HCT116 (cell line): Measurements from ENCODE around the gene UBE2E3. TPM values are rescaled to one million over a fixed set of nuclear protein-coding genes. Genes with fewer than 3 reads are reported as not detected.

Experiments used
- ATAC-seq: fragments of 200-7000 bp; cut with Tn5 transposase; 2 replicates; pipeline ENCODE4 v1.9.1; 2020; ENCODE audit warnings: mild to moderate bottlenecking, moderate library complexity
- BruUV-seq: library from RNA; stranded (reverse); fragments of 400-500 nt; replicated peaks from 2 replicates; lab custom pipeline; 2021; lab: Mats Ljungman, UMichigan
- CTCF ChIA-PET: fragments of 300-600 bp; sonication (Branson Sonifier 250); formaldehyde crosslinking; loops from one replicate; lab custom pipeline; 2021; ENCODE audit warnings: antibody characterized with exemption; lab: Charles Lee
- POLR2A ChIA-PET: fragments of 300-600, 350-600 bp; sonication (Branson Sonifier 250); formaldehyde crosslinking; loops from one replicate; lab custom pipeline; 2021; ENCODE audit warnings: antibody characterized with exemption; lab: Charles Lee
- RAD21 ChIA-PET, 2 experiments: fragments of 300-600 bp; sonication (Branson Sonifier 250); formaldehyde crosslinking; loops; one replicate each; lab custom pipeline; 2023; ENCODE audit warnings: low total read pairs in 2 of 2; ENCODE audit not compliant: uncharacterized antibody in 2 of 2, unreplicated experiment in 2 of 2, low non-redundant PET in 1 of 2; lab: Charles Lee
- DNase-seq: peaks from one replicate; pipeline ENCODE4 v3.0.0-alpha.2; 2010; ENCODE audit warnings: low read depth, low spot score
- H2AFZ ChIP-seq: fragments of 200-600 bp; shearing (Covaris generic), sonication (generic); 2 replicates; pipeline ENCODE4 v1.6.1; 2017; ENCODE audit warnings: low read depth, mixed run types, mixed read lengths, antibody characterized with exemption, low read length; ENCODE audit not compliant: poor library complexity, severe bottlenecking
- H3K27ac ChIP-seq: 2 replicates; pipeline ENCODE4 v1.5.1; 2012; ENCODE audit warnings: low read depth, low read length
- H3K27me3 ChIP-seq: fragments of 200-600 bp; sonication (generic); 2 replicates; pipeline ENCODE4 v1.6.1; 2016; ENCODE audit warnings: mixed run types, low read length, mixed read lengths; ENCODE audit not compliant: insufficient read depth
- H3K36me3 ChIP-seq, 2 experiments: fragments of 200-500 bp in 1 of 2; fragments of 200-600 bp in 1 of 2; sonication (Bioruptor generic) in 1 of 2; sonication (generic) in 1 of 2; 2 replicates each; pipeline versions ENCODE4 v1.5.1 to v1.6.1; 2014 to 2016; ENCODE audit warnings: low read length in 2 of 2, inconsistent platforms in 1 of 2, mixed read lengths in 1 of 2, mixed run types in 1 of 2; ENCODE audit not compliant: insufficient read depth in 2 of 2, control insufficient read depth in 1 of 2
- H3K4me1 ChIP-seq, 2 experiments: fragments of 200-600 bp in 1 of 2; sonication (generic) in 1 of 2; 2 replicates each; pipeline versions ENCODE4 v1.5.1 to v1.6.1; 2012 to 2017; ENCODE audit warnings: low read length in 2 of 2, inconsistent platforms in 1 of 2, mild to moderate bottlenecking in 1 of 2, mixed read lengths in 1 of 2, mixed run types in 1 of 2, moderate library complexity in 1 of 2; ENCODE audit not compliant: insufficient read depth in 2 of 2, control insufficient read depth in 1 of 2
- H3K4me2 ChIP-seq: fragments of 200-600 bp; sonication (generic); 2 replicates; pipeline ENCODE4 v1.6.1; 2017; ENCODE audit warnings: mixed run types, low read length, mixed read lengths
- H3K4me3 ChIP-seq, 2 experiments: fragments of 200-600 bp in 1 of 2; sonication (generic) in 1 of 2; replicated peaks in 1 of 2; 2 replicates each; pipeline ENCODE4 v1.5.1; 2011 to 2016; ENCODE audit warnings: low read length in 2 of 2, control low read depth in 1 of 2, low read depth in 1 of 2, mild to moderate bottlenecking in 1 of 2, mixed read lengths in 1 of 2, mixed run types in 1 of 2
- H3K79me2 ChIP-seq: fragments of 200-600 bp; sonication (generic); 2 replicates; pipeline ENCODE4 v1.6.1; 2017; ENCODE audit warnings: mild to moderate bottlenecking, mixed run types, low read length, moderate library complexity, mixed read lengths; ENCODE audit not compliant: insufficient read depth
- H3K9ac ChIP-seq: fragments of 200-600 bp; sonication (generic); 2 replicates; pipeline ENCODE4 v1.6.1; 2016; ENCODE audit warnings: low read length, mixed read lengths
- H3K9me2 ChIP-seq: fragments of 200-600 bp; sonication (generic), shearing (Covaris generic); 2 replicates; pipeline ENCODE4 v1.6.1; 2017; ENCODE audit warnings: mixed run types, mild to moderate bottlenecking, moderate library complexity; ENCODE audit not compliant: insufficient read depth
- H3K9me3 ChIP-seq, 2 experiments: fragments of 200-500 bp in 1 of 2; fragments of 200-600 bp in 1 of 2; sonication (Bioruptor generic) in 1 of 2; sonication (generic) in 1 of 2; 2 replicates each; pipeline ENCODE4 v1.6.1; 2014 to 2017; ENCODE audit warnings: low read length in 2 of 2, mixed read lengths in 2 of 2, inconsistent platforms in 1 of 2, low read depth in 1 of 2, mild to moderate bottlenecking in 1 of 2, mixed run types in 1 of 2, moderate library complexity in 1 of 2; ENCODE audit not compliant: control insufficient read depth in 1 of 2, insufficient read depth in 1 of 2
- H4K20me1 ChIP-seq: fragments of 200-600 bp; sonication (generic), shearing (Covaris generic); 2 replicates; pipeline ENCODE4 v1.6.1; 2017; ENCODE audit warnings: mixed run types, mild to moderate bottlenecking, moderate library complexity; ENCODE audit not compliant: insufficient read depth
- CBX3 ChIP-seq: IDR thresholded peaks from 2 replicates; pipeline ENCODE4 v1.6.1; 2012; ENCODE audit warnings: low read depth
- CEBPB ChIP-seq: IDR thresholded peaks from 2 replicates; pipeline ENCODE4 v1.6.1; 2012; ENCODE audit warnings: low read depth
- EGR1 ChIP-seq: IDR thresholded peaks from 2 replicates; pipeline ENCODE4 v1.6.1; 2012; ENCODE audit warnings: low read depth
- ELF1 ChIP-seq: IDR thresholded peaks from 2 replicates; pipeline ENCODE4 v1.6.1; 2012; ENCODE audit warnings: low read depth, borderline replicate concordance
- EZH2 ChIP-seq: fragments of 200-600 bp; sonication (generic); IDR thresholded peaks from 2 replicates; pipeline ENCODE4 v1.6.1; 2017; ENCODE audit warnings: antibody characterized with exemption, mixed run types
- EZH2phosphoT487 ChIP-seq: fragments of 200-600 bp; IDR thresholded peaks from 2 replicates; pipeline ENCODE4 v1.6.1; 2018; ENCODE audit warnings: antibody characterized with exemption, borderline replicate concordance
- FOSL1 ChIP-seq: IDR thresholded peaks from 2 replicates; pipeline ENCODE4 v1.6.1; 2012; ENCODE audit warnings: low read depth
- JUND ChIP-seq: IDR thresholded peaks from 2 replicates; pipeline ENCODE4 v1.6.1; 2012
- POLR2A ChIP-seq: IDR thresholded peaks from 2 replicates; pipeline ENCODE4 v1.7.0; 2011; ENCODE audit warnings: borderline replicate concordance; ENCODE audit not compliant: insufficient read depth, insufficient read length; ENCODE audit errors: extremely low read depth
- POLR2AphosphoS5 ChIP-seq: IDR thresholded peaks from 2 replicates; pipeline ENCODE4 v1.6.1; 2011; ENCODE audit warnings: mild to moderate bottlenecking, low read depth, low read length, moderate library complexity
- RAD21 ChIP-seq: IDR thresholded peaks from 2 replicates; pipeline ENCODE4 v1.6.1; 2012; ENCODE audit warnings: low read depth, mild to moderate bottlenecking
- SIN3A ChIP-seq: IDR thresholded peaks from 2 replicates; pipeline ENCODE4 v1.6.1; 2012; ENCODE audit warnings: low read depth
- SP1 ChIP-seq: IDR thresholded peaks from 2 replicates; pipeline ENCODE4 v1.6.1; 2012; ENCODE audit warnings: low read depth
- SRF ChIP-seq: IDR thresholded peaks from 2 replicates; pipeline ENCODE4 v1.6.1; 2012; ENCODE audit warnings: low read depth
- YY1 ChIP-seq: IDR thresholded peaks from 2 replicates; pipeline ENCODE4 v1.6.1; 2011; ENCODE audit warnings: low read length, low read depth, moderate library complexity, mild to moderate bottlenecking; ENCODE audit not compliant: insufficient replicate concordance; ENCODE audit errors: extremely low read depth
- intact Hi-C: fragments of 100-400 bp; cut with micrococcal nuclease; formaldehyde crosslinking; loops from 2 replicates; pipeline ENCODE4 v1.10.0; 2022
- total RNA-seq: library from RNA; stranded (reverse); gene quantifications from one replicate; pipeline ENCODE4 v1.2.1, GENCODE V29; 2021; ENCODE audit not compliant: unreplicated experiment
- TF ChIP-seq, protein P1 (sequence below): IDR thresholded peaks from 2 replicates; pipeline ENCODE4 v1.6.1; 2012
- TF ChIP-seq, protein P2 (sequence below): IDR thresholded peaks from 2 replicates; pipeline ENCODE4 v1.6.1; 2012; ENCODE audit warnings: low read depth
- TF ChIP-seq, protein P3 (sequence below): IDR thresholded peaks from 2 replicates; pipeline ENCODE4 v1.6.1; 2012
- TF ChIP-seq, protein P4 (sequence below), 3 experiments: fragments of 200-600 bp in 1 of 3; sonication (generic) in 1 of 3; IDR thresholded peaks in 2 of 3; conservative IDR thresholded peaks in 1 of 3; 2 replicates each; pipeline ENCODE4 v1.5.1; 2012 to 2017; ENCODE audit warnings: low read depth in 2 of 3, low read length in 2 of 3, antibody characterized with exemption in 1 of 3, borderline replicate concordance in 1 of 3, control low read depth in 1 of 3, mild to moderate bottlenecking in 1 of 3, mixed read lengths in 1 of 3, mixed run types in 1 of 3, moderate library complexity in 1 of 3; ENCODE audit not compliant: insufficient read depth in 1 of 3

Gene UBE2E3
- total RNA-seq, 1 experiment from 2014 or later = 64.2 TPM

DNA sequence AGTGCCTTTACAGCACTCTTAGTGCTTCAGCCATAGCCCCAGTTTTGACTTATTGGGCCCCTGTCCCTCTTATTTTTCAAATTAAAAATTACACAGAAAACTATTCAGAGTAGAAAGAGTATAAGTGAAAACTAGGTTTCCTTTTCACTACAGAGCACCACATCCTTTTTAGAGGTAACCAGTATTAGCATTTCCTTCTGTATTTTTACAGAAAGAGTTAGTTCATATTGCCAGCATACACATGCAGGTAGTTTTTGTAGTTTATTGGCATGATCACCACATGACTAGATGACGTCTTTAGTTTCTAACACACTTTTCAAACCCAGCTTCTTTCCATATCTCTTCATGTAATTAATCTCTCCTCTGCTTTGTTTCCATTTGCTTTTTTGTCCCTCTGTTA lies 66.4 kb downstream of the UBE2E3 start (continued):
- no peak for TF ChIP-seq SIN3A
- TF ChIP-seq, protein P1, sequence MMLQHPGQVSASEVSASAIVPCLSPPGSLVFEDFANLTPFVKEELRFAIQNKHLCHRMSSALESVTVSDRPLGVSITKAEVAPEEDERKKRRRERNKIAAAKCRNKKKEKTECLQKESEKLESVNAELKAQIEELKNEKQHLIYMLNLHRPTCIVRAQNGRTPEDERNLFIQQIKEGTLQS = no peak
- no peak for TF ChIP-seq EZH2
- no peak for TF ChIP-seq YY1
- no peak for TF ChIP-seq EZH2phosphoT487
- TF ChIP-seq SP1 = no peak

DNA sequence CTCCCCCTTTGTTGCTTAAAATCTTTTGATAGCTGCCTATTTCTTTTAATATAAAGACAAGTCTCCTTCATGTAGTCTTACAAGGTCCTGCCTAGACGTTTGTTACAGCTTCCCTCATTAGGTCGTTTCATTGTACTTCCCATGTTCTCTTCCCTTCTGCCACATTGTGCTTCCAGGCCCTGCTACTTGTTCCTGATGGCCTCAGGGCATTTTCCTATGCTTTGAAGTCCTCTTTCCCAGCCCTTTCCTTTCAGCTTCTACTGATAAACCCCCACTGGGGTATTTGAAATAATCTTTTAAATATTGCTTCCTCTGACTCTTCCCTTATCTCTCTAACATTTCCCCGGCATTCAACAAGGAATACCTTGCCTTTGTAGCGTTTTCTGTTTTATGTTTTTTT lies 67.4 kb downstream of the UBE2E3 start:
- H2AFZ ChIP-seq = no peak overlapping the region
- RAD21 ChIA-PET = no interaction called here
- POLR2A ChIA-PET = no interaction called here
- no TSS peak for BruUV-seq
- no peaks in the 10 kb centered on the region for H3K4me1 ChIP-seq
- H3K36me3 ChIP-seq = no peaks in the 10 kb centered on the region
- no peak overlapping the region for H3K9ac ChIP-seq
- DNase-seq (no peak), ATAC-seq (no peak)
- no peaks in the 10 kb centered on the region for H3K9me2 ChIP-seq
- H3K4me2 ChIP-seq = no peak overlapping the region
- TF ChIP-seq RAD21 (no peak), POLR2AphosphoS5 (no peak), CBX3 (no peak), ELF1 (no peak), SP1 (no peak), SIN3A (no peak), EZH2phosphoT487 (no peak), POLR2A (no peak), JUND (no peak), EZH2 (no peak), EGR1 (no peak), FOSL1 (no peak), SRF (no peak), YY1 (no peak), CEBPB (no peak)
- TF ChIP-seq, protein P2, sequence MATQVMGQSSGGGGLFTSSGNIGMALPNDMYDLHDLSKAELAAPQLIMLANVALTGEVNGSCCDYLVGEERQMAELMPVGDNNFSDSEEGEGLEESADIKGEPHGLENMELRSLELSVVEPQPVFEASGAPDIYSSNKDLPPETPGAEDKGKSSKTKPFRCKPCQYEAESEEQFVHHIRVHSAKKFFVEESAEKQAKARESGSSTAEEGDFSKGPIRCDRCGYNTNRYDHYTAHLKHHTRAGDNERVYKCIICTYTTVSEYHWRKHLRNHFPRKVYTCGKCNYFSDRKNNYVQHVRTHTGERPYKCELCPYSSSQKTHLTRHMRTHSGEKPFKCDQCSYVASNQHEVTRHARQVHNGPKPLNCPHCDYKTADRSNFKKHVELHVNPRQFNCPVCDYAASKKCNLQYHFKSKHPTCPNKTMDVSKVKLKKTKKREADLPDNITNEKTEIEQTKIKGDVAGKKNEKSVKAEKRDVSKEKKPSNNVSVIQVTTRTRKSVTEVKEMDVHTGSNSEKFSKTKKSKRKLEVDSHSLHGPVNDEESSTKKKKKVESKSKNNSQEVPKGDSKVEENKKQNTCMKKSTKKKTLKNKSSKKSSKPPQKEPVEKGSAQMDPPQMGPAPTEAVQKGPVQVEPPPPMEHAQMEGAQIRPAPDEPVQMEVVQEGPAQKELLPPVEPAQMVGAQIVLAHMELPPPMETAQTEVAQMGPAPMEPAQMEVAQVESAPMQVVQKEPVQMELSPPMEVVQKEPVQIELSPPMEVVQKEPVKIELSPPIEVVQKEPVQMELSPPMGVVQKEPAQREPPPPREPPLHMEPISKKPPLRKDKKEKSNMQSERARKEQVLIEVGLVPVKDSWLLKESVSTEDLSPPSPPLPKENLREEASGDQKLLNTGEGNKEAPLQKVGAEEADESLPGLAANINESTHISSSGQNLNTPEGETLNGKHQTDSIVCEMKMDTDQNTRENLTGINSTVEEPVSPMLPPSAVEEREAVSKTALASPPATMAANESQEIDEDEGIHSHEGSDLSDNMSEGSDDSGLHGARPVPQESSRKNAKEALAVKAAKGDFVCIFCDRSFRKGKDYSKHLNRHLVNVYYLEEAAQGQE = no peak
- TF ChIP-seq, protein P3, sequence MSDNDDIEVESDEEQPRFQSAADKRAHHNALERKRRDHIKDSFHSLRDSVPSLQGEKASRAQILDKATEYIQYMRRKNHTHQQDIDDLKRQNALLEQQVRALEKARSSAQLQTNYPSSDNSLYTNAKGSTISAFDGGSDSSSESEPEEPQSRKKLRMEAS = no peak
- TF ChIP-seq, protein P1 = no peak
- TF ChIP-seq, protein P4, sequence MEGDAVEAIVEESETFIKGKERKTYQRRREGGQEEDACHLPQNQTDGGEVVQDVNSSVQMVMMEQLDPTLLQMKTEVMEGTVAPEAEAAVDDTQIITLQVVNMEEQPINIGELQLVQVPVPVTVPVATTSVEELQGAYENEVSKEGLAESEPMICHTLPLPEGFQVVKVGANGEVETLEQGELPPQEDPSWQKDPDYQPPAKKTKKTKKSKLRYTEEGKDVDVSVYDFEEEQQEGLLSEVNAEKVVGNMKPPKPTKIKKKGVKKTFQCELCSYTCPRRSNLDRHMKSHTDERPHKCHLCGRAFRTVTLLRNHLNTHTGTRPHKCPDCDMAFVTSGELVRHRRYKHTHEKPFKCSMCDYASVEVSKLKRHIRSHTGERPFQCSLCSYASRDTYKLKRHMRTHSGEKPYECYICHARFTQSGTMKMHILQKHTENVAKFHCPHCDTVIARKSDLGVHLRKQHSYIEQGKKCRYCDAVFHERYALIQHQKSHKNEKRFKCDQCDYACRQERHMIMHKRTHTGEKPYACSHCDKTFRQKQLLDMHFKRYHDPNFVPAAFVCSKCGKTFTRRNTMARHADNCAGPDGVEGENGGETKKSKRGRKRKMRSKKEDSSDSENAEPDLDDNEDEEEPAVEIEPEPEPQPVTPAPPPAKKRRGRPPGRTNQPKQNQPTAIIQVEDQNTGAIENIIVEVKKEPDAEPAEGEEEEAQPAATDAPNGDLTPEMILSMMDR (IDR thresholded peaks at IDR 0.05 in 2 of 3, conservative IDR thresholded peaks at IDR 0.05 in 1 of 3; ENCODE audit: borderline replicate concordance in 1 of 3, insufficient read depth in 1 of 3, low read depth in 2 of 3, low read length in 2 of 3) = no peak
- CTCF ChIA-PET = interaction anchor here (0.5 kb wide), 1 partner anchor 67 kb away, joined by 3 read pairs; no protein-coding TSS in a partner anchor
- H4K20me1 ChIP-seq = no peaks in the 10 kb centered on the region
- H3K9me3 ChIP-seq = no peaks in the 10 kb centered on the region
- no peak overlapping the region for H3K4me3 ChIP-seq
- no peak overlapping the region for H3K27ac ChIP-seq
- no peaks in the 10 kb centered on the region for H3K27me3 ChIP-seq
- intact Hi-C loops = no loop called here
- peaks cover 27% of the 10 kb centered on the region for H3K79me2 ChIP-seq
